Peyer's patch (tissue), 4 donors: ENCODE results near the gene CDX2. TPM values are rescaled to one million over a fixed set of nuclear protein-coding genes. Genes with fewer than 3 reads are reported as not detected.
A peak's percentile ranks its signal among the peaks of the same experiment; 100 is the strongest.

Experiments used
- DNase-seq, 3 donors: peaks; one replicate each; pipeline ENCODE4 v3.0.0-alpha.2; 2017 to 2019
- H3K27ac ChIP-seq, 4 donors: fragments of 200-600 bp; sonication (generic); one replicate each; pipeline ENCODE4 v1.5.1; 2016 to 2019
- H3K27me3 ChIP-seq, 2 donors: fragments of 200-600 bp; sonication (generic); one replicate each; pipeline ENCODE4 v1.5.1; 2019
- H3K36me3 ChIP-seq, 3 donors: fragments of 200-600 bp; sonication (generic); one replicate each; pipeline ENCODE4 v1.5.1; 2016 to 2019
- H3K4me1 ChIP-seq, 4 donors: fragments of 200-600 bp; sonication (generic); one replicate each; pipeline ENCODE4 v1.5.1; 2016 to 2019
- H3K4me3 ChIP-seq, 4 donors: fragments of 200-600 bp; sonication (generic); 1 replicate in 3 of 4; 2 replicates in 1 of 4; pipeline ENCODE4 v1.5.1; 2016 to 2019; ENCODE audit warnings: mild to moderate bottlenecking in 1 of 4
- H3K9me3 ChIP-seq, 4 donors: fragments of 200-600 bp; sonication (generic); one replicate each; pipeline ENCODE4 v1.5.1; 2016 to 2019; ENCODE audit warnings: mild to moderate bottlenecking in 1 of 4
- POLR2A ChIP-seq, 2 donors: fragments of 450-650 bp; IDR thresholded peaks; one replicate each; pipeline ENCODE4 v1.5.1; 2017; ENCODE audit warnings: antibody characterized with exemption in 2 of 2, mild to moderate bottlenecking in 2 of 2, moderate library complexity in 2 of 2
- total RNA-seq, 4 donors: library from RNA; depleted of rRNA; stranded (reverse); fragments of >200 nt; gene quantifications; one replicate each; pipeline ENCODE4 v1.1.0, GENCODE V29; 2016
- TF ChIP-seq, protein P1 (sequence below), 6 experiments: fragments of 450-650 bp in 4 of 6; fragments of 200-600 bp in 2 of 6; sonication (generic) in 1 of 6; IDR thresholded peaks; one replicate each; pipeline ENCODE4 v1.5.1; 2017 to 2019; ENCODE audit warnings: antibody characterized with exemption in 6 of 6, mild to moderate bottlenecking in 3 of 6, moderate library complexity in 1 of 6

The CDX2 gene
- total RNA-seq, 4 donors from 2014 or later: 33.0 to 182 (median 136) TPM

DNA sequence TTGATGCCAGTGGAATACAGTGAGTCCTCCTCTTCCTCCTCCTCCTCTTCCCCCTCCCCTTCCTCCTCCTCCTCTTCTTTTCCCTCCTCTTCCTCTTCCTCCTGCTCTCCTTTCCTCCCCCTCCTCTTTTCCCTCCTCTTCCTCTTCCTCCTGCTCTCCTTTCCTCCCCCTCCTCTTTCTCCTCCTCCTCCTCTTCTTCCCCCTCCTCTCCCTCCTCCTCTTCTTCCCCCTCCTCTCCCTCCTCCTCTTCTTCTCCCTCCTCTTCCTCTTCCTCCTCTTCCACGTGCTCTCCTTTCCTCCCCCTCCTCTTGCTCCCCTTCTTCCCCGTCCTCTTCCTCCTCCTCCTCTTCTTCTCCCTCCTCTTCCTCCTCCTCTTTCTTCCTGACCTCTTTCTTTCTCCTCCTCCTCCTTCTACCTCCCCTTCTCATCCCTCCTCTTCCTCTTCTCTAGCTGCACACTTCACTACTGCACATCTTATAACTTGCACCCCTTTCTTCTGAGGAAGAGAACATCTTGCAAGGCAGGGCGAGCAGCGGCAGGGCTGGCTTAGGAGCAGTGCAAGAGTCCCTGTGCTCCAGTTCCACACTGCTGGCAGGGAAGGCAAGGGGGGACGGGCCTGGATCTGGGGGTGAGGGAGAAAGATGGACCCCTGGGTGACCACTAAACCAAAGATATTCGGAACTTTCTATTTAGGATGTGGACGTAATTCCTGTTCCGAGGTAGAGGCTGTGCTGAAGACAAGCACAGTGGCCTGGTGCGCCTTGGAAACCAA is 43.7 kb downstream of the CDX2 start:
- TF ChIP-seq, protein P1, sequence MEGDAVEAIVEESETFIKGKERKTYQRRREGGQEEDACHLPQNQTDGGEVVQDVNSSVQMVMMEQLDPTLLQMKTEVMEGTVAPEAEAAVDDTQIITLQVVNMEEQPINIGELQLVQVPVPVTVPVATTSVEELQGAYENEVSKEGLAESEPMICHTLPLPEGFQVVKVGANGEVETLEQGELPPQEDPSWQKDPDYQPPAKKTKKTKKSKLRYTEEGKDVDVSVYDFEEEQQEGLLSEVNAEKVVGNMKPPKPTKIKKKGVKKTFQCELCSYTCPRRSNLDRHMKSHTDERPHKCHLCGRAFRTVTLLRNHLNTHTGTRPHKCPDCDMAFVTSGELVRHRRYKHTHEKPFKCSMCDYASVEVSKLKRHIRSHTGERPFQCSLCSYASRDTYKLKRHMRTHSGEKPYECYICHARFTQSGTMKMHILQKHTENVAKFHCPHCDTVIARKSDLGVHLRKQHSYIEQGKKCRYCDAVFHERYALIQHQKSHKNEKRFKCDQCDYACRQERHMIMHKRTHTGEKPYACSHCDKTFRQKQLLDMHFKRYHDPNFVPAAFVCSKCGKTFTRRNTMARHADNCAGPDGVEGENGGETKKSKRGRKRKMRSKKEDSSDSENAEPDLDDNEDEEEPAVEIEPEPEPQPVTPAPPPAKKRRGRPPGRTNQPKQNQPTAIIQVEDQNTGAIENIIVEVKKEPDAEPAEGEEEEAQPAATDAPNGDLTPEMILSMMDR (IDR thresholded peaks at IDR 0.05): no peak
- no peak for TF ChIP-seq POLR2A (IDR thresholded peaks at IDR 0.05)
- H3K9me3 ChIP-seq: peaks cover 0 to 5% (median 0%) of the 10 kb centered on the region in 4 donors
- DNase-seq: no peak
- H3K27ac ChIP-seq: no peak overlapping the region
- H3K27me3 ChIP-seq: peaks cover 4 to 70% of the 10 kb centered on the region in 2 donors
- peaks cover 0 to 27% (median 4%) of the 10 kb centered on the region in 4 donors for H3K4me1 ChIP-seq
- no peak overlapping the region for H3K4me3 ChIP-seq
- H3K36me3 ChIP-seq: no peaks in the 10 kb centered on the region

DNA sequence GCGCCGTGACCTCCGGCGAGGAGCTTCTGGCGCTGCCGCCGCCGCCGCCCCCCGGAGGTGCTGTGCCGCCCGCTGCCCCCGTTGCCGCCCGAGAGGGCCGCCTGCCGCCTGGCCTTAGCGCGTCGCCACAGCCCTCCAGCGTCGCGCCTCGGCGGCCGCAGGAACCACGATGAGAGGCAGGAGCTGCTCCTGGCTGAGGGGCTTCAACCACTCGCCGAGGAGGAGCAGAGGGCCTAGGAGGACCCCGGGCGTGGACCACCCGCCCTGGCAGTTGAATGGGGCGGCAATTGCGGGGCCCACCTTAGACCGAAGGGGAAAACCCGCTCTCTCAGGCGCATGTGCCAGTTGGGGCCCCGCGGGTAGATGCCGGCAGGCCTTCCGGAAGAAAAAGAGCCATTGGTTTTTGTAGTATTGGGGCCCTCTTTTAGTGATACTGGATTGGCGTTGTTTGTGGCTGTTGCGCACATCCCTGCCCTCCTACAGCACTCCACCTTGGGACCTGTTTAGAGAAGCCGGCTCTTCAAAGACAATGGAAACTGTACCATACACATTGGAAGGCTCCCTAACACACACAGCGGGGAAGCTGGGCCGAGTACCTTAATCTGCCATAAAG is 44.5 kb downstream of the CDX2 start:
- Histone ChIP-seq H3K27me3 (peaks cover 4 to 75% of the 10 kb centered on the region in 2 donors), H3K36me3 (no peaks in the 10 kb centered on the region), H3K4me3 (no peak overlapping the region), H3K27ac (no peak overlapping the region), H3K4me1 (peaks cover 0 to 35% (median 8%) of the 10 kb centered on the region in 4 donors), H3K9me3 (peaks cover 0 to 5% (median 0%) of the 10 kb centered on the region in 4 donors)
- TF ChIP-seq POLR2A (IDR thresholded peaks at IDR 0.05): no peak
- TF ChIP-seq, protein P1 (IDR thresholded peaks at IDR 0.05): no peak
- DNase-seq: no peak

DNA sequence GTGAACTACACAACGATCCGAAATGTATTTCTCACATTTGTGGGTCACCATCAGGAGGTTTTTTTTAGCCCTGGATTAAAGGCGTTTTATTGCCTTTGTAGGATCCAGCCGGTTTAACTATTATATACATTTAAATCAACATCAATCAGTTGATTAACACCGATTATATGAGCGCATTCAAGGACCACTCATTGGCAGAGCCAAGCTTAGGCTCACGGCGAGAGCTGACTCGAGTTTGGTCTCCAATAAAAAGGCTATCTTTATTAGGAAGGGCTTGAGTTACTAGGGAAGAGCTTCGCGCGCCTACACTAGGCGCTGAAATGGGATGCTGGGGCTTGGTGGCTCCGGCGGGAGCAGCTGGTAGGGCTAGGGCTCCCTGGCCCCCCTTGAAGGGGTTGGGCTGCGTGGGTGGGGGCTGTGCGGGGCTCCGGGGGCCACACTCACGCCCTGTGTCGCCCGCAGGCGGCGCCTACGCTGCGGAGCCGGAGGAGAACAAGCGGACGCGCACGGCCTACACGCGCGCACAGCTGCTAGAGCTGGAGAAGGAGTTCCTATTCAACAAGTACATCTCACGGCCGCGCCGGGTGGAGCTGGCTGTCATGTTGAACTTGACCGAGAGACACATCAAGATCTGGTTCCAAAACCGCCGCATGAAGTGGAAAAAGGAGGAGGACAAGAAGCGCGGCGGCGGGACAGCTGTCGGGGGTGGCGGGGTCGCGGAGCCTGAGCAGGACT is 45.2 kb downstream of the CDX2 start:
- Histone ChIP-seq H3K27ac (no peak overlapping the region), H3K27me3 (peaks cover 4 to 75% of the 10 kb centered on the region in 2 donors), H3K4me3 (no peak overlapping the region), H3K4me1 (peaks cover 0 to 36% (median 9%) of the 10 kb centered on the region in 4 donors), H3K9me3 (peaks cover 0 to 5% (median 0%) of the 10 kb centered on the region in 4 donors), H3K36me3 (no peaks in the 10 kb centered on the region)
- peak in 1 of 3 donors; percentile 52 for DNase-seq
- TF ChIP-seq POLR2A (IDR thresholded peaks at IDR 0.05): no peak
- TF ChIP-seq, protein P1 (IDR thresholded peaks at IDR 0.05): no peak

DNA sequence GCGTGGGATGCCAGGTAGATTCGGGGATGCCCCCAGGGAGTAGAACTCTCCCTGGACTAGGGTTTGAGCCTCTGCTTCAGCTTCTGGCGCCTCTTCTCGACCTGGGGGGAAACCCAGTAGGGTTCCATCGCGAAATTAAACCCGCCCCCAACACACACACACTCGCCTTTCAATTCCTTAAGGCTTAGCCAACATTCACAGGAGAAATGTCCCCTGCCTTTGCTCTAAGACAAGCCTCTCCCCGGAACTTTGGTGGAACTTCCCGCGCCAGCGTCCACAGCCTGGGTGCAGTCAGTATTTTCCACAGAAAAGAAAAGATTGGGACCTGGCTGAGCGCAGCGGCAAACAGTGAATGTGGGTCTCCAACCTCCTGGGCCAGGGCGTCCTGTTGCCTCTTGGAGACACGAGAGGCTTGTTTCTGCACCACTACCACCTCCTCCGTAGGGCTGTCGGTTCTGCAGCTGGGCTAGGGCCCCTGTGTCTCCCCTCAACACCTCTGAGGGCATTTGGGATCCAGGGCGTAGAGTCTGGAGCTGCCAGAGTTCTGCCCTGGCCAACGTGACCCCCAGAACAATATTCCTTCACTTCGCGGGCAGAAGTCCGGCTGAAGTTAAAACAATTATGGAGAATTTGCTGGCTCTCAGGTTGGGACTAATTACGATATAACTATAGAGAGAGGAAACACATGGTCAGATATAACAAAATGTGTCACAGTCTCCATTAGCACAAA is 46.1 kb downstream of the CDX2 start:
- Histone ChIP-seq H3K4me3 (no peak overlapping the region), H3K4me1 (peaks cover 0 to 38% (median 9%) of the 10 kb centered on the region in 4 donors), H3K27me3 (peaks cover 4 to 75% of the 10 kb centered on the region in 2 donors), H3K27ac (no peak overlapping the region), H3K9me3 (peaks cover 0 to 5% (median 0%) of the 10 kb centered on the region in 4 donors), H3K36me3 (no peaks in the 10 kb centered on the region)
- no peak for DNase-seq
- TF ChIP-seq, protein P1 (IDR thresholded peaks at IDR 0.05): no peak
- TF ChIP-seq POLR2A (IDR thresholded peaks at IDR 0.05): no peak
